ENCODE results near the gene CINP.
"Not testable (repeated sequence)": the region's sequence is repeated elsewhere in the genome, so short reads cannot be mapped to it uniquely, and the experiment has no call there.

The CINP gene

GRCh38 chr14:102319351-102320032 lies 43.2 kb downstream of the CINP start, which contains the start of gene ZNF839:
Gene ZNF839 (plus strand): TSS chr14:102319746. CDS start chr14:102319766, 20 bp downstream.
- peak; percentile 89 for DNase-seq

- no peak for DNase-seq
Measured at GRCh38 chr14:102318781-102319276, 43.9 kb downstream of the CINP start.

- DNase-seq: peak; percentile 35
Measured at GRCh38 chr14:102317564-102318248, 45.0 kb downstream of the CINP start.

GRCh38 chr14:102316743-102317563 lies 45.7 kb downstream of the CINP start:
- DNase-seq: peak; percentile 97

- DNase-seq: peak; percentile 70
Measured at GRCh38 chr14:102316338-102316742, 46.4 kb downstream of the CINP start.

GRCh38 chr14:102315121-102315520 lies 47.6 kb downstream of the CINP start:
- no peak for DNase-seq

GRCh38 chr14:102314242-102315011 lies 48.3 kb downstream of the CINP start:
- peak; percentile 62 for DNase-seq

- peak; percentile 96 for DNase-seq
Measured at GRCh38 chr14:102304611-102305506, 57.8 kb downstream of the CINP start, which contains the start of gene MOK. Gene MOK (minus strand): TSS chr14:102305164. CDS start chr14:102304968, 196 bp downstream.

- no peak for DNase-seq
Measured at GRCh38 chr14:102303664-102304063, 59.0 kb downstream of the CINP start.

GRCh38 chr14:102298303-102299070 lies 64.2 kb downstream of the CINP start:
- not testable (repeated sequence) for DNase-seq
